Ovary (tissue), 3 donors: ENCODE data around the gene MARCHF2.

Experiments used
- POLR2A ChIP-seq: fragments of 450-650 bp; IDR thresholded peaks from one replicate; pipeline ENCODE4 v1.6.1; 2017; ENCODE audit warnings: antibody characterized with exemption, mild to moderate bottlenecking, moderate library complexity
- TF ChIP-seq, protein P1 (sequence below), 3 donors: fragments of 450-650 bp in 2 of 3; fragments of 200-600 bp in 1 of 3; IDR thresholded peaks; one replicate each; pipeline versions ENCODE4 v1.5.1 to v1.8.0; 2016 to 2022; ENCODE audit warnings: antibody characterized with exemption in 3 of 3, mild to moderate bottlenecking in 1 of 3
- donor health status: DM: no; HTN: no; CAD: no.

DNA sequence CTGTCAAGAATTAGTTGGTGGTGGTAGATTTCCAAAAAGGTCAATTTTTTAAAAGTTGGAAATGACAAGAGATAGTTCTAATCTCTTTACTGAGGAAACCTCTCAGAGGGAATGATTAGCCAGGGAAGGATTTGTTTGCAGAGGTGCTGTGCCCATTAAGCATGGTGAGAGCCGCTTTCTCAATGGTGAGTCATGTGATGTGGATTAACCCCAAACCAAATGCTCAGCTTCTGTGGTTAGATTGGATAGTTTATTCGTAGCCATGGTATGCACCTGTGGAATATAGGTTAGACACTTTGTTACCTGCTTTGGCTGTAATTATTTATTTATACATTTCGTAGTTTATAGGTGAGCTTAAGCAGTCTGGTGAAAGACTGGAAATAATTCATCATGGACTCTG is 38.8 kb downstream of the MARCHF2 start:
- no peak for TF ChIP-seq POLR2A
- TF ChIP-seq, protein P1, sequence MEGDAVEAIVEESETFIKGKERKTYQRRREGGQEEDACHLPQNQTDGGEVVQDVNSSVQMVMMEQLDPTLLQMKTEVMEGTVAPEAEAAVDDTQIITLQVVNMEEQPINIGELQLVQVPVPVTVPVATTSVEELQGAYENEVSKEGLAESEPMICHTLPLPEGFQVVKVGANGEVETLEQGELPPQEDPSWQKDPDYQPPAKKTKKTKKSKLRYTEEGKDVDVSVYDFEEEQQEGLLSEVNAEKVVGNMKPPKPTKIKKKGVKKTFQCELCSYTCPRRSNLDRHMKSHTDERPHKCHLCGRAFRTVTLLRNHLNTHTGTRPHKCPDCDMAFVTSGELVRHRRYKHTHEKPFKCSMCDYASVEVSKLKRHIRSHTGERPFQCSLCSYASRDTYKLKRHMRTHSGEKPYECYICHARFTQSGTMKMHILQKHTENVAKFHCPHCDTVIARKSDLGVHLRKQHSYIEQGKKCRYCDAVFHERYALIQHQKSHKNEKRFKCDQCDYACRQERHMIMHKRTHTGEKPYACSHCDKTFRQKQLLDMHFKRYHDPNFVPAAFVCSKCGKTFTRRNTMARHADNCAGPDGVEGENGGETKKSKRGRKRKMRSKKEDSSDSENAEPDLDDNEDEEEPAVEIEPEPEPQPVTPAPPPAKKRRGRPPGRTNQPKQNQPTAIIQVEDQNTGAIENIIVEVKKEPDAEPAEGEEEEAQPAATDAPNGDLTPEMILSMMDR (IDR thresholded peaks at IDR 0.05), result no peak
